Hematopoietic multipotent progenitor cell treated with erythropoietin and hydrocortisone succinate and interleukin-3 and kit ligand, for 8 days (in vitro differentiated cells): ENCODE data around the gene C1orf105.

Experiments used
- DNase-seq: peaks from one replicate; pipeline ENCODE4 v3.0.0-alpha.2; 2015

The C1orf105 gene

GRCh38 chr1:172465617-172466016, 45.1 kb downstream of the C1orf105 start:
- DNase-seq, result no peak

GRCh38 chr1:172466795-172467407, 46.4 kb downstream of the C1orf105 start:
- DNase-seq, result no peak

GRCh38 chr1:172467446-172467845, 47.0 kb downstream of the C1orf105 start:
- no peak for DNase-seq

DNA sequence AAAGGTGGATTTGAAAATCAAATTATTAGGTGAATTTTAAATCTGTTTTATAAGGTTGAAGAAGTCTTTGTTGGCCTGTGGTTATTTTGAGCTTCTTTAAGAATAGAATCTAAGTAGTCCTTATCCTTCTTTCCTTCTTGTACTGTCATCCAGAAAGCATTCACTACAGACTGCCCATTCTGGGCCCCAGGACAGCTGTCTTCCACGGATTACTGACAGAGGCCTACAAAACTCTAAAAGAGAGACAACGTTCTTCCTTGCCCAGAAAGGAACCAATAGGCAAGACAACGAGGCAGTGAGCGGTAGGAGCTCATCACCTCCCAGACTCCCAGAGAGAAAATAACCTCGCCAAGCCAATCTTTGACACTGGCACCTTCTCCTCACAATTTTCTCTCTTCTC, 47.8 kb downstream of the C1orf105 start:
- no peak for DNase-seq

DNA sequence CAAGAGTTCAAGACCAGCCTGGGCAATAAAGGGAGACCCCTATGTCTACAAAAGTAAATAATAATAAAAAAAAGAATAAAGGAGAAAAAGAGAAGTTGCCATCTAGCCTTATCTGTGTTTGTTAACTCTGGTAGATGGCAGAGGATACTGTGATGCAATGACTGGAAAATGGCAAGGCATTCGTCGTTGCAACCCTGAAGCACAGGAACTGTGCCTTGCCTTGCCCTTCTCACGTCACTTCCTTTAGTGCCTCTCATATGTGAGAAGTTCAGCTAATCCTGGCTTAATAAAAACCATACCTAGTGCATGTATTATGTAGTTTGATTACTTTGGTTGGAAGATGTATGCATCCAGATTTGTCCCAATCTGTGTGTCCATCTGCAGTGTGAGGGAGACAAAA, 49.2 kb downstream of the C1orf105 start:
- DNase-seq, result no peak

GRCh38 chr1:172470149-172470548, 49.7 kb downstream of the C1orf105 start:
- DNase-seq, result no peak

DNA sequence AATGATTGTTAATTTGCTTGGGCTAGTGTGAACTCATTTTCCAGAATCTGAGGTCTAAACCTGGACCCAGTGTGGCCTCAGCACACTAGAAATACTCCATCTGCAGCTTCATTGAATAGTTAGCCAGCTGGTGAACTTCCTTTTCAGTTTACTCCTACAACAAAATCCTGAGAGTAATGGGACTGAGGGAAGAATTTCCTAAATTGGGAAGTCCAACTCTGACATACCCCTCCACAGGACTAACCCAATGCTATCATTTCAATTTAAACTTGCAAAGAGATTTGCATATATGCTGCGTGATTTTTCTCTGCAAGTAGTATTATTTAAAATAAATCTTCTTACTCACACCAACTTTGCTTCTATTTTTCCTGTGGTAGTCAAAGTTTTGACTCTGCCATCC, 51.2 kb downstream of the C1orf105 start:
- DNase-seq, result no peak

DNA sequence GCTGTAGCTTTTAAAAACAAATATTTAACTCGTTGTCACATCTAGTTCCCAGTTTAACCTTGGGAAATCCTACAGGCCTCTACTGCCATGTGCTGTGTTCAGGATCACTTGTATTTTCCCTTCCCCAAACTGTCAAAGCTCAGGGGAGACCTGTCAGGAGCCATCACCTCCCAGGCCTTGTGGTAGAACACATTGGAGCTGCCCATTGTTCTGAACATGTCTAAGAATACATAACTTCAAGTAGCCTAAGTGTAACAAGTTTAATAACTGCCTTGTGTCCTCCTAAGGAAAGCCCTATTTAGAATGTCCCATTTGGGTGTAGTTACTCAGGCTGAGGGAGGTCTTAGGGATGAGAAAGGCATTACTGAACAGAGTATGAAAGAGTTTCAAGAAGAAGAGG, 52.0 kb downstream of the C1orf105 start:
- DNase-seq, result no peak

DNA sequence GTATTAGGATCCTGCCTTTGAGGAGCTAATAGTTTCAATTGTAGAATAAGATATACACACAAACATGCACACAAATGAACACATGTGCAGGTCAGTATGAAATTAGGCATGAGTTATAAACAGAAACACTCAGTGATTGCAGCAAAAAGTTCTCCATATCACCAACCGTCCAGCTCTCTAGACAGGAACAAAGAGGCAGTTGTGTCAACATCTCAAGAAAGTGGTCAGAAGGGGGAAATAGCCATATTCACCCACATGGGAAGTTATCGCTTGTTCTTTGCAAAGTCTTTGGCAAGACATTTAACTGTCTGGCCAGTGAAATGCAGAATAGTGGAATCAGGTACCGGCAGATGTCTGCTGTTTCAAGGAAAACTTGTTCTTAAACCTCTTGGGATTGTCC, 52.8 kb downstream of the C1orf105 start:
- DNase-seq, result peak; percentile 42

DNA sequence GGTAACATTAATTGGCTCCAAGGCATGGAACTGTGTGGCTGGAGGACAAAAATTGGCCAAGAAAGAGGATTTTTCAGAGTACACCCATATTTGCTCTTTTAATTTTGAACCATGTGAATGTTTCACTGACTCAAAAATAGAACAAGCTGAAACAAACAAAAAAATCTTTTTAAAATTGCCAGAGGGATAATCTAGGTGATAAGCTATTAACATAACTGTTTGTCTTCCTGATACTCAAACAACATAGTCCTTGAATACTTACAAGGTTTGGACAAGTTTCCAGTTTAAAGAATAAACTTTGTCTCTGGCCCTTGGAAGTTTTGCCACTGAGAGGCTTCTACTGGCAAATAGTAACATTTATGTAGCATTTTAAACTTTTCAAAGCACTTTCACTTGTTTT, 53.4 kb downstream of the C1orf105 start:
- DNase-seq, result no peak

- DNase-seq, result no peak
These were observed 55.8 kb downstream of the C1orf105 start for GRCh38 chr1:172476218-172476811.

GRCh38 chr1:172477216-172477615, 56.7 kb downstream of the C1orf105 start:
- DNase-seq, result no peak

GRCh38 chr1:172477741-172478140, 57.3 kb downstream of the C1orf105 start:
- no peak for DNase-seq

- no peak for DNase-seq
These were observed 58.0 kb downstream of the C1orf105 start for GRCh38 chr1:172478485-172478884.

DNA sequence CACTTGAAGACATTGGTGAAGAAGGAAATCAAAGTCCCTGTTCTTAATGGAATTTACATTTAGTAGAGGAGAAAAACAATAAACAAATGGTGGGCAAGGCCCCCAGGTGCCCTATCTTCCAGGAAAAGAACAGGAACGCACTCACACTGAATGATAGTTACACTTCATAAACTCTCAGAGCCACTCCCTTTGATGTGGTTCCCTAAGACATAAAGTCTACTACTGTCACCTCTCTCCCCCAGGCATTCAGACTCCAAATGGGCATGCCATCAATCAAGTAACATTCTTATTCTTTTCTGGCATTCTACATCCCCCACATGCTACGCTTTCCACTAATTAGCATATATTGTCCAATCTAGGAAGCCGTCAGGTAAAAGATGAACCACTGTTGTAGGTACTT, 59.9 kb downstream of the C1orf105 start:
- no peak for DNase-seq

DNA sequence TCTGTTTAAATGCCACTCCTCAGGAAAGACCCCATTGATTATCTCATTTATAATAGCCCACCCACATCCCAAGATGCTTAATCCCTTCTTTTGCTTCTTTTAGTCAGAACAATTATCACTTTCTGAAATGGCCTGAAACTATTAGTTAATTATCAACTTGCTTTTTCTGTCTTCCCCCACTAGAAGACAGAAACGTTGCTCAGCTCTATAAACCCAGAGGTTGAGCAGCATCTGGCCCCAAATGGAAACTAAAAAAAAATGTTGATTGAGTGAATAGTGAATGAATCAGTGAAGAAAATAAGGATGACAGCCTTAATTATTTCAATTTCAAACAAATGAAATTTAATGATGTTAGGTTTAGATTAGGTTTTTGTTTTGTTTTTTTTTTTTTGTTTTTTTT, 61.6 kb downstream of the C1orf105 start:
- no peak for DNase-seq

GRCh38 chr1:172483448-172483847, 63.0 kb downstream of the C1orf105 start:
- DNase-seq, result no peak

DNA sequence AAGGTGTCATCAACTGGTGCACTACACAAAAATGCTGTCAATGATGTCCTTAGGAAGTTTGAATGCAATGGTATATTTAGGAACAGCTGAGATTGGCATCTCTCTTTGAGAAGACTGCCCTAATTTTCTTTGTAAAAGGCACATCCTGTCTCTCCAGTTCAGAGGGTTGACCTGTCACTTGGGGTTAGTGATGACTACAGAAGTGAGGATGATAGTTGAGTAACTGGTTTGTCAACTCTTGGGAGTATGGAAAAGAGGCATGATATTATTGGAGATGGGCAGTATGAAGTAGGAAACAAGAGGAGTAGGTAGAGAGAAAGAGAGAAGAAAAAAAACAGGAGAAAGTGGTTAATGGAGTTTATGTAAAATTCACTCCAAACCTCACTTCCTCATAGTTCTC, 63.8 kb downstream of the C1orf105 start:
- no peak for DNase-seq

GRCh38 chr1:172485626-172486025, 65.1 kb downstream of the C1orf105 start:
- DNase-seq, result peak; percentile 46

DNA sequence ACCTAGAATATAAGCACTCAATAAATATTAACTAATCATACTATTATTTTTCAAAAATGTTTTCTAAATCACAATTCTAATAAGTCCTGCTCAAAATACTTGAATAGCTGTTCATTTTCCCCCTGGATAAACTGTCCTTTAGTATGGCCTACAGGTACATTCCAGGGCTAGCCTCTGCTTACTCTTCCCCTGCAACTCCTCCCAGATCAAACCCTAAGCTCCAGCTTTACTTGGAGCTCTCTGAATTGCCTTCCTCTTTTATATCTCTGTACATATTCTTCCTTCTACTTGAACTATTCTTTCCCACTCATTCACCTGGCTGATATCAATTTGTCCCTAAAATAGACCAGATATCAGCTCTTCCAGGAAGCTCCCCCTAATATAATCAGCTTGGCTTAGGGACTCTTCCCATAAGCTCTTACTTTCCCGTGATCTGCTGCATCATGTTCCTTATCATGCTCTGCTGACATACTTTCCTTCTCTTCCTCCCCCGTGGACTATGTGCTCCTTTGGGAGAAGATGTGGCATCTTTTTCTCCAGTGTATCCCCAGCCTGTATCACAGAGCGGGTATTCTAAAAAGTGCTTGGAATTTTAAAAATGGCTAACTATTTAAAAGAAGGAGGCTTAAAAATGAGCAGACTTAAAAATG, 66.4 kb downstream of the C1orf105 start:
- DNase-seq, result no peak

- DNase-seq, result no peak
These were observed 67.1 kb downstream of the C1orf105 start for GRCh38 chr1:172487550-172487949.

GRCh38 chr1:172488393-172488792, 67.9 kb downstream of the C1orf105 start:
- DNase-seq, result no peak

- DNase-seq, result no peak
These were observed 69.4 kb downstream of the C1orf105 start for GRCh38 chr1:172489847-172490246.

DNA sequence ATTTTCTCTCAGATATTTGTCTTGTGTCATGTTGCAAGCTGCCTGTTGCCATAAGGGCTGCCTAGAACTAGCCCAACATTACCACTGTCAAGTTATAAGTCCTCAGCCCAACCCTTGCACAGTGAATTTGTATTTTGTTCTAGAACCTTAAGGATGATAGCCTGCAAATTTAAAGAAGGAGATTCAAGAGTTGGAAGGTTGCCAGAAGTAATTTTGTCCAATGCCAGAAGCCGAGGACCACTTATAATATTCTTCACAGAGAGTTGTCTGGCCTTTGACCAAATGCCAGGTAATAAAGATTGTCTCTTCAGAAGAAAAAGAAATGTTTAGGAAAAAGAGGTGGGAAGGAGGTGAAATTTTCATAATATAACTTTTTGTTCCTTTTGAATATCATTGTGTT, 71.9 kb downstream of the C1orf105 start:
- no peak for DNase-seq

GRCh38 chr1:172494166-172494565, 73.7 kb downstream of the C1orf105 start:
- DNase-seq, result no peak
